Measurements from ENCODE around the gene CALM1.

GRCh38 chr14:90407230-90407629 lies 10.4 kb downstream of the CALM1 start:
- TF ChIP-seq, protein P1, sequence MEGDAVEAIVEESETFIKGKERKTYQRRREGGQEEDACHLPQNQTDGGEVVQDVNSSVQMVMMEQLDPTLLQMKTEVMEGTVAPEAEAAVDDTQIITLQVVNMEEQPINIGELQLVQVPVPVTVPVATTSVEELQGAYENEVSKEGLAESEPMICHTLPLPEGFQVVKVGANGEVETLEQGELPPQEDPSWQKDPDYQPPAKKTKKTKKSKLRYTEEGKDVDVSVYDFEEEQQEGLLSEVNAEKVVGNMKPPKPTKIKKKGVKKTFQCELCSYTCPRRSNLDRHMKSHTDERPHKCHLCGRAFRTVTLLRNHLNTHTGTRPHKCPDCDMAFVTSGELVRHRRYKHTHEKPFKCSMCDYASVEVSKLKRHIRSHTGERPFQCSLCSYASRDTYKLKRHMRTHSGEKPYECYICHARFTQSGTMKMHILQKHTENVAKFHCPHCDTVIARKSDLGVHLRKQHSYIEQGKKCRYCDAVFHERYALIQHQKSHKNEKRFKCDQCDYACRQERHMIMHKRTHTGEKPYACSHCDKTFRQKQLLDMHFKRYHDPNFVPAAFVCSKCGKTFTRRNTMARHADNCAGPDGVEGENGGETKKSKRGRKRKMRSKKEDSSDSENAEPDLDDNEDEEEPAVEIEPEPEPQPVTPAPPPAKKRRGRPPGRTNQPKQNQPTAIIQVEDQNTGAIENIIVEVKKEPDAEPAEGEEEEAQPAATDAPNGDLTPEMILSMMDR (IDR thresholded peaks at IDR 0.05): no peak
- TF ChIP-seq EP300 (IDR thresholded peaks at IDR 0.05) (no peak), POLR2A (IDR thresholded peaks at IDR 0.05) (no peak)
